Measurements from ENCODE around the gene MAGI1.

MAGI1 gene

DNA sequence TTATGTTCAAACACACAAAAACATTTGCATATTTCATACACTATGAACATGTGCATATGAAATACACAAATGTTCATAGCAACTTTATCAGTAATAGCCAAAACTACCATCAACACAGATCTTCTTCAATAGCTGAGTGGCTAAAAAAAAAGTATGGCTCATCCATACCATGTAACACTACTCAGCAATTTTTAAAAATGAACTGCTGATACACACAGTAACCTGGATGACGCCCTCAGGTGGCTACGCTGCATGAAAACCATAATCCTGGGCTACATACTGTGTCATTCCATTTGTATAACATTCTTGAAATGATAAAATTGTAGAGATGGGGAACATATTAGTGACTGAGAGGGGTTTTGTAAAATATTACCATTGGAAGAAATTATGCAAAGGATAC lies 243.6 kb downstream of the MAGI1 start:
- DNase-seq (ENCODE audit: low spot score): no peak

DNA sequence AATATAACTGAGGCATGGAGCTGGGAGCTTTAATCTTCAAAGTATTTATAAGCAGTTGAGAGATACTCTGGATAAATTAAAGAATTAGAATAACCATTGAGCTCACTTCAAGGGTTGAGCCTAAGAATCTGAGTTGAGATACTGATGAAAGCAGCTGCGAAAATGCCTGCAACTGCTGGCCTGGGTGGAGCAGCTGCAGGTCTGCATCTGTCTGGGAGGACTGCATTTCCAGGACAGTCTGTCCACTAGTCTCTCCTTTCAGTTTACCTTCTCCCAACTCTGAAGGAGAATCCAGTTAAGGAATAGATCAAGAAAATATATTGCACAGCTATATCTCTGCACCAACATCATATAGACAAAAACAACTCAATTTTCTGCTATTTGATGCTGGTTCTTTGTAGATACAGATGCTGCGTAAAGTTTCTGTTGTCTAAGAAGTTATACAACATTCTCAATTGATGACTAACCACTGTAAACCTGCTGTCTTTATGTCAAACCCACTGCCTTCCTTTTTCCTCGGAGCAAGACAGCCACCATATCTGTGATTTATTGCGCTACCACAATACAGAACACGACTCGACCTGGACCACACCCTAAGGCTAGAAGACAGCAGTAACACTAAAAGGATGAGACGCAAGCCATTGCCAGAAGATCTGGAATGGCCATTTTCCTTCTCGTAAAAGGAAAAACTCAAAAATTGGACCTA lies 245.1 kb downstream of the MAGI1 start:
- DNase-seq (ENCODE audit: low spot score): no peak

DNA sequence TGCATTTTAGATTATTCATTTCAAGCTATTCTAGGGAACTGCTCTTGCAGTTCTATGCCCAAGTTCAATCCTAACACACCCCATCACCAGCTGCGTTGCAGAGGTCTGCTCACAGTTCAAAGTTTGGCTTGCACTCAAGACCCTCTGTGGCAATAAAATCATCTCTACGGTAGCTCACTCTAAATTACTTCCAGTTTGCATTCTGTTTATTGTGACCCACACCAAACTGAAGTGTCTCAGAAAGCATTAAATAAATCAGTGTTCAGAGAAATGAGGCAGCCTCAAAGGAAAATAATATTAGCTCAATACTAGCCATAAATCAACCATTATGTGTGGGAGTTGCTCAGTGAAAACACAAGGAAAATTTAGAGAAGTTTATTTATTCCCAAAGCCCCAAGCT lies 250.3 kb downstream of the MAGI1 start:
- no peak for DNase-seq (ENCODE audit: low spot score)

DNA sequence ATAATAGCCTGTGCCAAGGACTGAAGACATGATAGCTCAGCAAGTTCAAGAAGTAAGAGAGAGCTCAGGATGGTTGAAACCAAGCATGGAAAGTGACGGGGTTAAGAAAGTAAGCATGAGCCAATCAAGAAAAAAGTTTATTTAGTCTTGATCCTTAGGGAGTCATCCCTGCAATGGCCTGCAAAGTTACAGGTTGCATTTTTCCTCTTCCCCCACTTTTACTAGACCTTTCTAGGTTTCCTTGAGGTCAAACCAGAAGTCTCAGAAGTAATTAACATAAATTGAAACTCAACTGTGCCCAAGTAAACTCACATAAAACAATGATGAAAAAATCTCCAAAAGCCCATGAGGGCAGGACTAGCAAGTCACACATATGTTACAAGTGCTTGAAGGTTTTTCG lies 250.9 kb downstream of the MAGI1 start:
- no peak for DNase-seq (ENCODE audit: low spot score)

DNA sequence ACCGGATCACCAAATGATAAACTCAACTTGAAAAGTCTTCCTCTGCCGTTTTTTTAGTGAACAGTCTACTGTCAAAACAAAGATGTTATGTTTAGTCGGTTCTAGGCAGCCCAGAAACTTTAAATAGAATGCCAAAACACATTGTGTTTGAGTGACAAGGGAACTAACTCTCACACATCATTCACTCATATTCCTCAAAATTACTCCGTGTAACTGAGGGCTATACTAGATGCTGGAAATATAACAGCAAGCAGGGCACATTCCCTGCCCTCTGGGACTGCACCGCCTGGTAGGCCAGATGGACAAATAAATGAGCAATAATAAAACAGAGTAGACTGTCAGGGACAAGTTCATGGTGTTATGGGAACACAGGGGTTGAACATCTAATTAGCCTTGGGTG lies 251.4 kb downstream of the MAGI1 start:
- no peak for DNase-seq (ENCODE audit: low spot score)

DNA sequence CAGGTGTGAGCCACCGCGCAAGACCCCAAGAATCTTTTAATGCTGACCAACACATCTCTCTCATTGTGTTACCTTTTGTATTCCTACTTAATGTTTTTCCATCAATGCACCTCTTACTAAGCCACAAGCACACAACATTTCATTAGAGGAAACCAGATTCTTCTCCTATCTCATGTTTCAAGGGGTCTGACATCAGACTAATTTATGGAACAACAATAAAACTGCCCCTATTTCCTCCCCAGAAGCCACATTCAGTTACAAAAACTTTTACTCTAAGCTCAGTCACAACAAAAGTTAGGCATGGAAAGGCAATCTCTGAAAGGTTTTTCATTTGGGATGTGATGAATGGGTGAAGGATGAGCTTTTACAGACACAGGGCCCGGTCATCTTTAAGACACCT lies 251.8 kb downstream of the MAGI1 start:
- DNase-seq (ENCODE audit: low spot score): no peak

DNA sequence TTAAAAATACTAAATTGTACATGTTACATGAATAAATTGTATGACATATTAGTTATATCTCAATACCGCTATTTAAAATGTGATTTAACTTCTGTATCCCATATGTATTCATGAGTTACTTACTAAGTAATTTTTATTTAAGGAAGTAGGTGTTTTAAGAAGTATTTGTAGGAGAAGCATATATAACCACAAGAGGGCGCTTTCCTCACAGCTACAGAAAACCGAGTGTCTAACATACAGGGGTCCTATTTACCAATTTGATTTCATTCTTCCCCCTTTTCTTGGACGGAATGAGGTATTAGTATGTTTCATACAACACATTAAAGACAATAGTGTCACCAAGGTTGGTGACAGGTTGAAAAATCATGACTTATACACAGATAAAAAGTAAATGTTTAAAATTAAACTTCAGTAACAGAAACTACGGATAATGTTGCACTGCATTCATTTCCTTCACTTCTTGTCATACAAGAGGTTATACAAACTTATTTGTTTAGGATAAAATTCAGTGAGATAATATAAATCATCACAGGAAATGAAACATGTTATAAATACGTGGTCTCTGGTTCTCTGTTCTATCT lies 253.6 kb downstream of the MAGI1 start:
- DNase-seq (ENCODE audit: low spot score): peak; percentile 66

DNA sequence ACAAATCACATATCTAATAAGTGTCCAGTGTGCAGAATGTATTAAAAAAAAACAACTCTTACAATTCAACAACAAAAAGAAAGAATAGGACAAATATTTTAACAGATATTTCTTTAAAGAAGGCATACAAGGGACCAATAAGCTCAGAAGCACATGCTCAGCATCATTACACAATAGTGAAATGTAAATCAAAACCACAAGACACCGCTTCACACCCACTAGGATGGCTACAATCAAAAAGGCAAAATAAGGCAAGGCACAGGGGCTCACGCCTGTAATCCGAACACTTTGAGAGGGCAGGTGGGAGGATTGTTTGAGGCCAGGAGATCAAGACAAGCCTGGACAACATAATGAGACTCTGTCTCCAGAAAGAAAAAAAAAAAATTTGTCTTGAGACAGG lies 255.6 kb downstream of the MAGI1 start:
- no peak for DNase-seq (ENCODE audit: low spot score)

DNA sequence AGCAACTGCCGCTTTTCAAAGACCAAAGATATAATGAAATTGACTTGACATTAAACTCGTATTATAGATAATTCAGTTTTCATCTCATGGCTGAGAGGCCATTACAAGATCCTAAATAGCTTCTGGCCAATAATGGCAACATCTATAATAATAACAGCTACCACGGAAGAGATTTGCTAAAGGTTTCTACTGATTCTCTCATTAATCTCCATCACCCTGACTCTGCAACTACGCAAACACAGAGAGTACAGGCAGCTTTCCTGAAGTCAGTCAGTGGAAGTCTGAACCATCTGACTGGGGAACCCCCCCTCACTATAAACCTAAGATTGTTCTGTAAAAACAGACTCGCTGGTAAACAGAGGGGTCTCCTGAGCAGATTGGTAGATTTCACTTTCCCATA lies 257.1 kb downstream of the MAGI1 start:
- DNase-seq (ENCODE audit: low spot score): no peak

DNA sequence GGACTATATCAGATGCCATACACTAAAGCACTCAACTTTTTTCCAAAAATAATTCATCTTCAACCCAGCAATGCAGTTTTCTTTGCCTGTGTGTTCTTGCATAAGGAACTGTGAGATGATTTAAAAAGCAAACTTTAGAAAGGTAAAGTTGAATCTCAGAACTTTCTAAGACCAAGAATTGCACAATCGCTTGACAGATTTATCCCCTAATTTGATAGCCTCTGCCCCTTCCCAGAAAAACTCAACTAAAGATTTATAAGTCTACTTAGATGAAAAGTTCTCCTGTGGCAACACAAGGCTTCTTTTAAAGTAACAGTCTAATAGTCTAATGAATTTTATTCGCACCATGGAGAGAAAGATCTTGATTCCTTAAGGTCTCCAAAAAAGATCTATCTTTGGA lies 259.3 kb downstream of the MAGI1 start:
- no peak for DNase-seq (ENCODE audit: low spot score)

DNA sequence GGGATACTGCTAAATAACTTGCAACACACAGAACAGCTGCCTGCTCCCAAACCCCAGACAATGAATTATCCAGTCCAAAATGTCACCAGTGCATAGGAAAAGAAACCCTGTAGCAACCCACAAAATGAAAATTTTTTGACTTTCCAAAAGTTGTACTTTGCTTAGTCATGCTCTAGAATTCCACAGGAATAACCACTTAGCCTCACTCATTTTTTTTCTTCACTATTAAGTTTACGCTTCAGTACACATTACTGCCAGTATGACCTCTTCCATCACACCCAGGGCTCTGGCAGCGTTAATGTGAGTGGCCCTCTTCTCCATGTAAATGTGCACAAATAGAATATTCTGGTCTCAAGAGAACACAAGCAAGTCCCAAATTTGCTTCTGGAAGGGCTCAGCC lies 259.8 kb downstream of the MAGI1 start:
- peak; percentile 63 for DNase-seq (ENCODE audit: low spot score)

DNA sequence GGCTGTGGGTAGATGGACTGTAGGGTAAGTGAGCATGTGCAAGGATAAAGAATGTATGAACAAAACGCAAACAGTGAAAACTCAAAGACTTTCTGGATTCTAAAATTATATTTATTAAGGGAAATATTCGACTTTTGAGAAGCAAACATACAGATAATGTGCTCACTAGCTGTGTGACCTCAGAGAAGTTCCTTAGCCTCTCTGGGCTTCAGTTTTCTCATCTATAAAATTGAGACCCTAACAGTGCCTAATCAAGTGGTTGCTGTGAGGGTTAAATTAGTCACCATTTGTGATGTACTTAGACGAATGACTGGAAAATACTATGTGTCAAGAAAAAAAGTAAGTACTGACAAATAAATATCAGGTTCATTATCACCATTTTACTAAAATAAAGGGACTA lies 261.7 kb downstream of the MAGI1 start:
- no peak for DNase-seq (ENCODE audit: low spot score)

DNA sequence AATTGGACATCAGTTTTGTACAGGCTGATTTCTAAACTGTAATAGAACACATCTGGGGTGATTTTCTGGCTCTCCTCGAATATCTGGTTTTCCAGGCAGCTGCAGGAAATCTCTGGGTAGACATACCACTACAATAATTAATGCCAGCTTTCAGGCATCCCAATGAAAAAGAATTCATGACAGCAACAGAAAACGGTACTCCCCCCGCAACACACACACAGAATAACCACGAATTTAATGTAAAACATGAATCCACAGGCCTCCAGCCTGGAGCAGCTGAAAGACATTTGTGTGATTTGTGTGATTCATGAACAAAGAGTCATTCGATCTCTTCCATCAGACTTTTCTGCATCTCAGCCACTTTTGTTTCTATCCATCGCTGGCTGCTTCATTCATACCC lies 262.2 kb downstream of the MAGI1 start:
- no peak for DNase-seq (ENCODE audit: low spot score)

DNA sequence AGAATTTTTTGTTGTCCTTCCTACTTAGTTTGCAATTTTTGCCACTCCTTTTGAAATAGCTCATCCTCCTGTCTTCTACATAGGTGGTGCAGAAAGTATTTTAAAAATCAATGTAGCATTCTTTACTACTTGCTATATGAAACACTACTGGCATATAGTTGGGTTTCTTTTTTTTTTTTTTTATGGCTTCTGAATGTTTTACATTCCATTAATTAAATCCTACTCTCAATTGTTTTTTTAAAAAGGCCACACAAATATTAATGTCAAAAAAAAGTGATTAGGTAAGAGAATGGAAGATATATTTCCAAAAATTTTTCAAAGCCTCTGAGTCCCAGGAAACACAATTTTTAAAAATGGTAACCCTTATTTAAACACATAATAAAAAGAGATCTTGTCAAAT lies 262.6 kb downstream of the MAGI1 start:
- no peak for DNase-seq (ENCODE audit: low spot score)

DNA sequence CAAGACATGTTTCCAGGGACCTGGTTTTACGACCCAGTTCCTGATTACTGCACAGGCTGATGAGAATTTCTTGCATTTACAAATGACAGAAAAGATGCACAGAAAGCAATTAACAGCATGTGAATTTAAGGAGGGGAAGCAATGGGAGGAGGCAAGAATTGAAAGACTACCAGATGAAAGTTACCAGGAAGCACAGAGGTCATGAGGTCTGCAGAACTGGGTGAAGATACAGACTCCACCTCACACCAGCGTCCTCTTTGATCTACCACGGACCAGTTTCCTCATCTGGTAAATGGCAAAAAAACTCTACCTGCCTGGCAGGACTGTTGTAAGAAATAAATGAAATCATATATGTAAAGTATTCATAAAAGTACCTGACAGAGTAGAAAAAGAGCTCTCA lies 266.0 kb downstream of the MAGI1 start:
- DNase-seq (ENCODE audit: low spot score): no peak

DNA sequence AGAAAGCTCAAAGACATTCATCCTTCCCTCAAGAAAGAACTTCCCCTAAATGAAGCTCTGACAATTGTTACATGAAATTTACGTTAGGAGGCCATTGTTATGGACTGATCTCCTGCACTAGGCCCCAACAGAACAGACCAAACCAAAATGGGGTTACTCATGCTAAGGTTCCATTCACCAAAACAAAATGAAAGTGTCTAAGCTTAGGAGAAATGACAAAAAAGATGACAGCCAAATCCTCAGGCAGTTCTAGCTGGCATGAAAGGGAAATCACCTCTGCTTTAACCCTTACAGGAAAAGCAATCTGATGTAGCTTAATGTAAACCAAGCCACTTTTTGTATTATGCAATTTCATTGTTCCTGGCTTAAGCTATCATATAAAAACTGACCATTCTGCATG lies 271.2 kb downstream of the MAGI1 start:
- no peak for DNase-seq (ENCODE audit: low spot score)

DNA sequence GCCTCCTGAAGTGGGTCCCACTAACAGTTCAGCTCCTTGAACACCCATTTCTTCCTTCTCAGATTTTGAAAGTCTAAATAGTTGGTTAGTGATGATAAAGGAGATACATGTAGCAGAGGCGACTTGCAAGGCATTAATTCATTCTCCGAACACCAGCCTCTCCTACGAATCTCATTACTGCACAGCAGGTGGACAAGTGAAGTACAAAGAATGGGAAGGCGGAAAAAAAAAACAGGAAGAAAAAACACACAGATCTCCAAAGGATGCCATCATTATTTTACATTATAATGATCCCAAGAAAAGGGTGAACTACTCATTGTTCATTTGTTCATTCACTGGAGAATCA lies 276.5 kb downstream of the MAGI1 start:
- DNase-seq (ENCODE audit: low spot score): no peak

DNA sequence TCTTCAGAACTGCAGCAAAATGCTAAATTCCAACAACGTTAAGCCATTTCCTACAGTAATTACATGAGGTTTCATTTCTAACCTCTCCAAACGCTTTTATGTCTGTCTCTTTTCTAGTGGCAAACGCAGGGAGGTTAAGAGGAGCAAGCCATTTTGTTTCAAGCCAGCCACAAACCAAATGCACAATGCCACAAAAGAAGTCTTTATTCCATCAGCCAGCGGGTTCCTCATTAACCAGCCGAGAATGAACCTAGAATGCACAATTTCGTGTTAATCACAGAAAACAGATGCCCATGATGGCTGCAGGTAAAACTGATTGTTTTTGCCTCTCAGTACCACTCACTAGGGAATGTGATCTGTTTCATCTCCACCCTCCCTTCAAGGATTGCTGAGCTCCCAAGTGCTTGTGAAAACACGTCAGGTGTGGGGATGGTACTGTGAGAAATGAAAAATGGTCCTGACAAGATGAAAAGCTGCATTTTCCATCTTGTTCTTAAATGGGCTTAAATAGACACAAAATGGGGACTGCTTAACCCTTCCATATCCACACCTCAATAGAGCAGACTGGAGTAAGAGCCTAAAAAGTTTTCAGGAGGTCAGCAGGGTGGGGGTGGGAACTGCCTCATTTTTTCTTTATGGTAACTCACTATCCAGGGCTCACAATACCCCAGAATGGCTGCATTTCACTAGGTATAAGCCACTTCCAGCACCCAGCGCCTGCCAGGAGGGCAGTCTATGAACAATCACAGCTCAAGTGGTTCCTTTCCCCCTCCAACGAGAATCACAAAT lies 277.1 kb downstream of the MAGI1 start:
- no peak for DNase-seq (ENCODE audit: low spot score)

DNA sequence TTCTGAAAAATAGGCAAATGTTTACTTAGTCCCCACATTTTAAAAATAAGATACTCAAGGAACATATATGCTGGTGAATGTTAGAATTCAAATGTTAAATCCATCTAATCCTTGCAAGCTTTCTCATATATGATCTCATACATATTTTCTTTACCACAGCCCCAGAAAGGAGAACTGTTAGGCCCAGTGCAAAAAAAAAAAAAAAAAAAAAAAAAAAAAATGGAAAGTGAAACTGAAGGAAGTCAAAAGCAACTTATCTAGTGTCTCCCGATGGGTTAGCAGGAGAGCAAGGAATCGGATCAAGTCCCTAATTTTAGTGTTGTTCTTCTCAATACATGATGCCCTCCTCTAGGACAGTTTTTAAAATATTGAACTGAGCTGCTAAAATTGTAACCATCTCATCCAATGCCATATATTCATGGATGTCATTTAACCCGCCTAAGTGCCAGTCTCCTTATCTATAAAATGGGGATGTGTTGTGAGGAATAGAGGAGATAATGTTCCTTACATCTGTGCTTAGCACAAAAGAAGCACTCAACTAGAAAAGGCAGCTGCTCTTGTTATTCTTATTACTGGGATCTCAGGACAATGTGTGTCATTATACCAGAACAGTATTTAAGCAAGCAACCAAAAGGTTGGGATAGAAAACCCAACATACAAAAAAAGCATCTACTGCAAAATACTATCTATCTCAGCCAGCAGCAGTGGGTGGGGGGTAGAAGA lies 279.7 kb downstream of the MAGI1 start:
- DNase-seq (ENCODE audit: low spot score): no peak

DNA sequence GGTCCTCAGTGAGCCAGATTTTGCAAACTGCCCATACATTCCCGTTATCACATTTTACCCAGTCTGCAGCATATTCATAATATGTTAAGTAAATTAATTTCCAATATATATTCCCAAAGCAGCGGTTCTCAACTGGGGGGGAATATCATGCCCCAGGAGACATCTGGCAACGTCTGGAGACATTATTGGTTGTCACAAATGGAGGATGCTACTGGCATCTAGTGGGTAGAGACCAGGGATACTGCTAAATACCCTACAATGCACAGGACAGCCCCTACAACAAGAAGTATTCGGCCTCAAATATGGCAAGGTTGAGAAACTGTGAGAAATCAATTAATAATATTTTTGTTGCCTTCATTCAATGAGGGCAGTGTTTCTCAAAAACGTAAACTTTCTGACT lies 280.3 kb downstream of the MAGI1 start:
- no peak for DNase-seq (ENCODE audit: low spot score)

DNA sequence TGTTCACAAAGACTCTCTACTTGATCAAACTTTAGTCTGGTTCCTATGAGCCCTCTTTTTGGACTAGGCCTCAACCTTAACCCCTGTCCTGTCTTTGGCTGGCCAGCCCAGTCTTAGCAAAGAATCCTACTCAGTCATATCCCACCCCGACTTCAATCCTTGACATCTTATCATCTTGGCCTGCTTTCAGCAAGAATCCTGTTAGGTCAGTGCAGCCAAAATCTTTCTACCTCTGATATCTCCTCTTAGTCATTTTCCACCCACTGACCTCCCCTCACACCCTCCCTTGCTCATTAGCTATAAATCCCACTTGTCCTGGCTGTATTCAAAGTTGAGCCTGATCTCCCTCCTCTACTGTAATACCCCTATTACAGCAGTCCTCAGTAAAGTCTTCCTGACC lies 286.1 kb downstream of the MAGI1 start:
- no peak for DNase-seq (ENCODE audit: low spot score)

DNA sequence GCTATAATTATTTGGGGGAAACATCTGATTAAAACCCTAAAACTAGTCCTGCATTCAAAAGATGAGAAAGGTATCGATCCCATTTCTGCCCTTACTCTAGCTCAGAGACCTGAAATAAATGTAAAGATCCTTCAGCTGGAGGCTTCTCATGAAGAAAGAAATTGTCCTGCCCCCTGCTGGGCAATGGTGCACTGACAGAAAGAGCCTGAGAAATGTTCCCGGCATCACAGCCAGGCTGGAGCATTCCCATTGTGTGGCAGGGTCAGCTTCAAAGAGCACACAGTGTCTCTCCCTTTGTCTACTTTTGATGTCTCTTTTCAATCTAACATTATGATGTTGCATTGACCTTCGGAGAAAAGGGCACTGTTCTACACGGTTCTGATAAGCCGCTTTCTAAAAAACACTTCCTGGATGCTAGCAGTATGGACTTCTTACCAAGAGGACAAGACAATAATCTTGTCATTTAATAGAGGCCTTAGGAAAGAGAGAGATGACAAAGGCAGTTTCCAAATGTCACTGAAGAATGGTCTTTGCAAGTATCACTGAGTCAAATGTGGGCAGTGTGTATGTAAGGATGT lies 287.5 kb downstream of the MAGI1 start:
- DNase-seq (ENCODE audit: low spot score): peak; percentile 39

DNA sequence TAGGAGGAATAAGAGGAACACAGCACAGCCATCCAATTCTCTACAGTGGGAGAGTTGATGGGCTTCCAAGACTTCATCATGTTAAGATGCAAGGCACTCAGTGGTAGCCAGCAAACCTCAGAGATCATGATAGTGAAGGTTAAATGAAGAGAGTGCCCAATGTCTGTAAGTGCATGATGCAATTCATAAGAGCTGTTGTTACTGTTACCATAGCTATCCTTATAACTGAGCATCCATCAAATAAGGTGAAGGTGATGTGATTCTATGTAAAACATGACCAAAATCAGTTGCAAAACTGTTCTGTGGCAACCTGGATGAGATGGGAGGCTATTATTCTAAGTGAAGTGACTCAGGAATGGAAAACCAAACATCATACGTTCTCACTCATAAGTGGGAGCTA lies 289.7 kb downstream of the MAGI1 start:
- no peak for DNase-seq (ENCODE audit: low spot score)

Data from kidney tubule cell (primary cell).